Stimulated activated naive CD4-positive, alpha-beta T cell (primary cell): ENCODE data around the gene FMNL3.
"Not testable (repeated sequence)": the region's sequence is repeated elsewhere in the genome, so short reads cannot be mapped to it uniquely, and the experiment has no call there.

Source experiments
- DNase-seq, 6 experiments: peaks; one replicate each; lab custom pipeline; 2025; lab: John Stamatoyannopoulos, UW

Gene FMNL3

GRCh38 chr12:49713952-49714351 is 6.7 kb upstream of the FMNL3 start:
- DNase-seq, result not testable (repeated sequence)

GRCh38 chr12:49708851-49709250 is 1.6 kb upstream of the FMNL3 start:
- DNase-seq, result no peak

- DNase-seq, result no peak
Observed at GRCh38 chr12:49707812-49708147, 575 bp upstream of the FMNL3 start.

- peak in 5 of 6 experiments; percentile 27 to 59 (median 53) for DNase-seq
Observed at GRCh38 chr12:49706351-49707127, 666 bp downstream of the FMNL3 start.

GRCh38 chr12:49705479-49706134 is 1.6 kb downstream of the FMNL3 start:
- DNase-seq, result no peak

GRCh38 chr12:49703647-49704137 is 3.5 kb downstream of the FMNL3 start:
- DNase-seq, result peak in 5 of 6 experiments; percentile 3 to 32 (median 9)

- no peak for DNase-seq
Observed at GRCh38 chr12:49702676-49703215, 4.5 kb downstream of the FMNL3 start.

GRCh38 chr12:49702009-49702408 is 5.2 kb downstream of the FMNL3 start:
- no peak for DNase-seq

GRCh38 chr12:49698619-49699545 is 8.3 kb downstream of the FMNL3 start:
- DNase-seq, result peak in 2 of 6 experiments; percentile 18 to 26

- DNase-seq, result no peak
Observed at GRCh38 chr12:49697808-49698207, 9.4 kb downstream of the FMNL3 start.

GRCh38 chr12:49696723-49697122 is 10.5 kb downstream of the FMNL3 start:
- DNase-seq, result no peak

GRCh38 chr12:49693931-49694444 is 13.2 kb downstream of the FMNL3 start:
- DNase-seq, result no peak

- no peak for DNase-seq
Observed at GRCh38 chr12:49692851-49693250, 14.4 kb downstream of the FMNL3 start.

GRCh38 chr12:49689785-49690184 is 17.4 kb downstream of the FMNL3 start:
- DNase-seq, result no peak

GRCh38 chr12:49689237-49689636 is 18.0 kb downstream of the FMNL3 start:
- no peak for DNase-seq

GRCh38 chr12:49687941-49688340 is 19.3 kb downstream of the FMNL3 start:
- DNase-seq, result no peak

- DNase-seq, result no peak
Observed at GRCh38 chr12:49684310-49684854, 22.8 kb downstream of the FMNL3 start.

- DNase-seq, result no peak
Observed at GRCh38 chr12:49683599-49684309, 23.5 kb downstream of the FMNL3 start.

GRCh38 chr12:49680075-49680474 is 27.1 kb downstream of the FMNL3 start:
- no peak for DNase-seq

- DNase-seq, result no peak
Observed at GRCh38 chr12:49678711-49679110, 28.5 kb downstream of the FMNL3 start.

GRCh38 chr12:49675137-49675536 is 32.1 kb downstream of the FMNL3 start:
- no peak for DNase-seq
